ENCODE measurements around the gene C11orf21.
"Not testable (repeated sequence)": the region's sequence is repeated elsewhere in the genome, so short reads cannot be mapped to it uniquely, and the experiment has no call there.

Gene C11orf21

DNA sequence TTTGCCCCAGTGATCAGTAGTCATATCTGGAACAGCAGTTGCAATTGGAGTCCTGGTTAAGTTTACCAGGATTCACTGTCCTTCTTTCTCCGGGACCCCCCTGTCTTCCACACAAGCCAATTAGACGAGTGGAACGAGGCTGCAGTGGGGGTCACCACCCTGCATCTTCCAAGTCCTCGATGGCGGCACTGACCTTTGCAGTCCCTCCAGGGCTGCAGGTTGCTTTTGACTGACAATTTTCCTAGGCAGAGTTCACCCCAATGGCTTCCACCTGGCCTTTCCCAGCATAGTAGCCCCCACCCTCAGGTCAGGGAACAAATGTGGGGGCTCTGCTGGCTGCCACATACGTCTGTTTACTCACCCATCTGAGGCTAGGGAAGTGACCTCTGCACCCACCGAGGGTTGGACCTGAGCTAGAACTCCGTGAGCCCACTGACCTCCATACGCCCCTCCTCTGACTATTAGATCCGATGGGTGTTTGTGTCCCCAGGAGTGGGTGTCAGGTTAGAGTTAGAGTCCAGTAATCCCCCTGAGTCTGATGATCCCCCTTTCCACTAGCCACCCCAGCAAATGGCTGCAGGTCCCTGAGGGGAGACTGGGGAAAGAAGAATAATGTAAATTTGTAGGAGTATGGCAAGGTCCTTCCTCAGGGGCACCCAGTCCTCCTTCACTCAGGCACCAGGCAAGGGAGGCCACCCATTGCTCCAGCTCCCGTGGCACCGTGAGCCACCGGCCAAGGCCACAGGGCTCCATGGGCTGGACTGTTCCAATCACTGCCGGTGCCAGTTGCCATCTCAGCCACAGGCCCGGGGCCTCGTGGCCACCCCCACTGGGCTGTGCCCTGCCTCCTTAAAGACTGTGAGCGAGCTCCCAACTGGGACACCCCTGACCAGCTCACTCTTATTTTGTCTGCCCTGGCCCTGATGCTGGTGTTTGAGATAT, 5.5 kb downstream of the C11orf21 start:
- peak; percentile 8 for DNase-seq

DNA sequence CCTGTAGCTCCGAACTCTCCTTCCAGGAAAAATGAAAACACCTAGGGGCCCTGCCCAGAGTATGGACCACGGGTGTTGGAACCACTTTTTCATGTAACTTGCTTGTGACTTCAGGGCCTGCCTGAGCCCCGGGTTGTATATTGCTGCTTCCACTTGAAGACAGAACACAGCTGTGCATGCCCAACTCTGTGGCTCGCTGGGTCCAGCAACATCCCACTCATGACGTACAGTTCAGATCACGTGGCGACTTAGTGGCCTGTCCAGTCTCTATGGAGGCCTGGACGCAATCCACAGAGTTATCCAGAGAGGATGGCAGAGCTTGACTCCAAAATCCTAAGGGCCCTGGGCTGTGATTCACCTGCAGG, 6.8 kb downstream of the C11orf21 start:
- no peak for DNase-seq

DNA sequence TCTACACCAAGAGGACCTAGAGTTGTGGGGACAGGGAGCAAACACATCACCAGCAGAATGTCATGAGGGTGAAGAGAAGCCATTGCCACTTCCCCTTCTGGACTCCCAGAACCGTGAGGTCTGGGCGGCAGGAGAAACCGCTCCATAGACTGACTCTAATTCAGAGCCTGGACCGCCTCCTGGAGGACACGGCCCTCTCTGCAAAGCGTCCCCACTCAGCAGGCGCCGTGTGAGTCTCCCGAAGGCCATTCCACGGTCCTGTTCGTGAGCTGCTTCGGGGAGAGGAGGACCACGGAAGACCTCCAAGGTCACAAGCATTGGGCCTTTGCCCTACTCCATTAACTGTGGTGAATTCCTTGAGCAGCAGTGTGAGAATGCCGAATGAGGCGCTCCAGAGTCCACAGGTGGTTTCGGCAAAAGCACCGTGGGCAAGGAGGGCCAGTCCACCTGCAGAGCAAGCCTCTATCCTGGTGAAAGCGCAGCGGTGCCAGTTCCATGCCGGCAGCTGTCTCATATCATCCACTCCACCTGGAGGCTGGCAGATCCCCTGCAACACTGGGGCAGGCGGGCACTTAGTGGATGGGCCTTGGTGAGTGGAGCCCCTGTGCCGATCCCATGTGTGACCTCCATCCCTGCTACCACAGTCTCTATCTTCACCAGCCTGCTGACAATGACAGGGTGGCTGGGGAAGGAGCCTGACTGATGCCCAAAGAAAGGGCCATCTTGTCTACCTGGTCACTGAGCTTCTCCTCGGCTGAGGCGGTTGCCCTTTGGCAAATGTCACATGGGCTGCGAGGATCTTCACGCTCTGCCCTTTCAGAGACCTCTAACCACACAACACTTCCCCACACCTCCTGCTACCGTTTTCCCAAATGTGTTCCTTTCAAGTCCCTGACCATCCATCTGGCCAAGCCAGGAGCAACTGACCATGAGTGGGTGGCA, 7.5 kb downstream of the C11orf21 start:
- peak; percentile 69 for DNase-seq

DNA sequence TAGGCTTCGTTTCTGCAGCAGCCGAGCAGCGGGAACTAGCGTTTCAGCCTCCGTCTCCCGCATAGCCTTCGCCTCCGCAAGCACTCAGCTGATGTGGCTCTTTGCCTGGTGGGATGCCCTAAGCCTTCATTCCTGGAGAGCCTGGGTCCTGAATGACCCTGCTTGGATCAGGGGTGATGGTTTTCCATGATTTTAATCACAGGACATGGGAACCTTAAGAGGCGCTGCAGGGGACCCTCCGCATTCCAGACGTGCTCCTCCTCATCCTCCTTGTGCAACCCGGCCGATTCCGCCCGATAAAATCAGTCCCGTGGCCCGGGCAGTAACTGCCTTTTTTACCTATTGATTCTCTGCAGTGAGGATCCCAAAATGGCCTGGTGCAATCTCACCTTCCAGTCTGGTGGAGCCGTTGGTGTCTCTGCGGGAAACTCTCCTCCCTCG, 8.2 kb downstream of the C11orf21 start:
- DNase-seq, result no peak

DNA sequence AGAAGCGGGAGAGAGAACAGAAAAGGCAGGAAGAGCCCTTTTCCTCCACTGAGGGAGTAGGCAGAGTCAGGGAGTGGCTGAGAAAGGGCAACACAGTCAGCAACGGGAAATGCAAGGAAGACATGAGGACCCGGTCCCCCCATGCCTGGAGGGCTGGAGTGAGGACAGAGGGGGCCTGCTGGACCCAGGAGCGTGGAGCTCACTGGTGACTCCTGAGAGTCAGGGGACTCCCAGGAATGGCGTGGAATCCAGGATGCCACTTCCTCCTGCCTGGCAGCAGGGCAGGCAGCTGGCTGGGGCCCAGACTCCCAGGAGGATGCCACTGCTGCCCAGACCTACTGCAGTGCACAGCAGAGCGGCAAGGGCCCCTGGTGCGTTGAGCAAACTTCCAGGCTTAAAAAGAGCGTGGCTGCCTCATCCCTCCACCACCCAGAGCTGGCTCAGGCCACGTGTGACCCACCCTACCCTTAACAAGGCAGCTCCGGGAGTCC, 11.3 kb downstream of the C11orf21 start:
- DNase-seq, result no peak

DNA sequence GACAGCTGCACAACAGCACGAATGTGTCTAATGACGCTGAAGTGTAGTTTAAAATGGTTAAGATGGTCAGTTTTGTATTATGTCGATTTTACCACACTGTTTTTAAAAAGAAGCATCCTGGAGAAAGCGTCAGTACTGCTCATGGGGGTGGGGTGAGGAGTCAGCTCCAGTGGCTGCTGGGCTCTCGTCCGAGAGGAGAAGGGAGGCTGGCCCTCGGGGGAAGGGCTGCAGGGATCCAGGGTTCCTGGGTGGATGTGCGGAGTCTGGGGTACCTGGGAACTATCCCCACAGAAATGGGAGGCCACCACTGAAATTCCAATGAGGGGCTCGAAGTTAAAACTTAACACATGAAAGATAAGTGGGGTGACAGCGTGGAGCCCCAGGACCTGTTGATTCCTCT, 11.9 kb downstream of the C11orf21 start:
- no peak for DNase-seq

DNA sequence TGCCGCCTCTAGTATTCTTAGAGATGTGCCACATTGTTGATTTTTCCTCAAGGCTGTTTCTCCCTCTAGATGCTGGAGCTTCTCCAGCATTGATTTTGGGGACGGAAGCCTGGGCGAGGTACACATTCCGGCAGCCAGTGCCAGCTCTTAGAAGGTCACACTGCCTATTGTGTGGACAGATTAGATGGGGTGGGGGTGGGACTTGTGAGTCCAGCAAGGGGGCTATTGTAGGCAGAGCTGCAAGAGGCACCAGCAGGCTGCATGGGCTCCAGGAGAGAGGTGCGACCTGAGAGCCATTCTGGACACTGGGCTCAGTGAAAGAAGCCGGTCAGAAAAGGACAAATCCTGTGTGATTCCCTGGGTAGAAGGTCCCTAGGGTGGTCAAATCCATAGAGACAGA, 12.4 kb downstream of the C11orf21 start:
- DNase-seq, result no peak

DNA sequence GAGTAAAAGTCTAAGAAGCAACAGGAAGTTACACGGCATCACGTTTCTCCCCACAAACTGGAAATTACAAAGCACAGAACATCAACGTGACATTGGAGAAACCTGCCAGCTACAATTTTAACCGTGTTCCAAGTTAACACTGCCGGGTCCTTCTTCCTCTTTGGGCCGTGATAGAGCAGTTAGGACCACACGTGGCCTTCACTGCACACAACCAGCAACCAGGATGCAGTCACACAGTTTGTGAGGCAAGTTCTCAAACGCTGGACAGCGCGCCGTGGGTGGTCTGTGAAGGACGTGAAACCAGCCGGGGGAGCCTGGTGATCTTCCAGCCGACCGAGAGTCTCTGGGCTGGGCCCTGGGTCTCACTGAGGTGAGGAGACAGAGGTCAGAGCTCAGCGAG, 14.6 kb downstream of the C11orf21 start:
- peak; percentile 51 for DNase-seq

DNA sequence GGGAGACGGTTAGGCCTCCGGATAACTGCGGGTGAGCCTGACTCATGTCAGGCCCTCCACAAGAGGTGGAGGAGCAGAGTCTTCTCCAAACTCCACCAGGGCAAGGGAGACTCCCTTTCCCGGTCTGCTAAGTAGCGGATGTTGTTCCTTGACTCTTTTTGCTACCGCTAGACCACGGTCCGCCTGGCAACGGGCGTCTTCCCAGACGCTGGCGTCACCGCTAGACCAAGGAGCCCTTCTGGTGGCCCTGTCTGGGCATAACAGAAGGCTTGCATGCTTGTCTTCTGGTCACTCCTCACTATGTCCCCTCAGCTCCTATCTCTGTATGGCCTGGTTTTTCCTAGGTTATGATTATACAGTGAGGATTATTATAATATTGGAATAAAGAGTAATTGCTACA, 15.4 kb downstream of the C11orf21 start:
- DNase-seq, result not testable (repeated sequence)

DNA sequence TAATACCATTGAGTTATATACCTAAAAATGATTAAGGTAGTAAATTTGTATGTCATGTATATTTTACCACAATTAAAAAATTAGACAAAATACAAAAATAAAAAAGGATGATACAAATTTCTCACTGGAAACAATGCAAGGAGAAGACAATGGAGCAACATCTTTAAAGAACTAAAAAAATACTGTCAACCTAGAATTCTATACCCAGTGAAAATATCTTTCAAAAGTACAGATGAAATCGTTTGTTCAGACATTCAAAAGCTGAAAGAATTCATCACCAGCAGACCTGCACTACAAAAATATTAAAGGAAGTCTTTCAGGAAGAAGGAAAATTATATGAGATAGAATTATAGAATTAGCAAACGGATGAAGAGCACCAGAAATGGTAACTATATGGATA, 21.5 kb downstream of the C11orf21 start:
- DNase-seq, result no peak

DNA sequence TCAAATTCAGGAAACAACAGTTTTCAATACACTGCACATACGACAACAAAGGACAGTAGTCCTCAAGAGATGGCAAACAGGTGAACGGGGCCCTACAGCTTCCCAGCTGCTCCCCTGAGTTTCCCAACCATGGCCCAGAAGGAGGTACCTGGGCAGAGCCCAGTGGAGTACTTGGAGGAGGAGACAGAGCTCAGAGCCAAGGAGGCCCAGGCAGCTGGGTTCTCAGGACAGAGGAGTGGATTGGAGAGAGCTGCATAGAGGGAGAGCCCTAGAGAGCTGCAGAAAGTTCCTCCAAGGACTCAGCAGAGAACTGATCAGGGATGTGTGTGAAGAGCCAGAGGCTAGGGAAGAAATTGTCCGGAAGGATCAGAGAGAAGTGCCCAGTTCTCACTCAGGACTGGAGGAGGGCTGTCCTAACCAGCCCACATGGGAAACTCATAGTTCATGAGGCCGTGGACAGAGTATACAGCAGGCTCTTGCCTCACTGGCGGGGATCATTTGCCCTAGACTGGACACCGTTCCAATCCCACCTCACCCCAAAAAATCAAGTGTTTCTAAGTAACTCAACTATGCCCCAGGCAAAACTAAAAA, 23.7 kb downstream of the C11orf21 start:
- no peak for DNase-seq

DNA sequence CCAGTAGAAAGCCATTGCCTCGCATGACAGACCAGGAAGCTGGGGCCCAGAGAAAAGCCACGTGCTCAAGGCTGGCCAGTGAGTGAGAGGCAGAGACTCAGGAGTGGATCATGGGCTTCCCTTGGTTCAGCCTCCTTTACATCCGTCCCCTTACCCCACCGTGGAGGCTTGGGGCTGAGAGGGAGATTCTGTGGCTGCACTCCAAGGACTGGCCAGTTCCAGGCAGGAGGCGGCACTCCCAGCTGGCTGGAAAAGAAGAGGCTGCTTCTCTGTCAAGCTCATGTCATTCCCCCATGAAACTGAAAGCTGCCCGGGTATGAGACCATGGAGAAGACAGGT, 24.7 kb downstream of the C11orf21 start:
- no peak for DNase-seq

DNA sequence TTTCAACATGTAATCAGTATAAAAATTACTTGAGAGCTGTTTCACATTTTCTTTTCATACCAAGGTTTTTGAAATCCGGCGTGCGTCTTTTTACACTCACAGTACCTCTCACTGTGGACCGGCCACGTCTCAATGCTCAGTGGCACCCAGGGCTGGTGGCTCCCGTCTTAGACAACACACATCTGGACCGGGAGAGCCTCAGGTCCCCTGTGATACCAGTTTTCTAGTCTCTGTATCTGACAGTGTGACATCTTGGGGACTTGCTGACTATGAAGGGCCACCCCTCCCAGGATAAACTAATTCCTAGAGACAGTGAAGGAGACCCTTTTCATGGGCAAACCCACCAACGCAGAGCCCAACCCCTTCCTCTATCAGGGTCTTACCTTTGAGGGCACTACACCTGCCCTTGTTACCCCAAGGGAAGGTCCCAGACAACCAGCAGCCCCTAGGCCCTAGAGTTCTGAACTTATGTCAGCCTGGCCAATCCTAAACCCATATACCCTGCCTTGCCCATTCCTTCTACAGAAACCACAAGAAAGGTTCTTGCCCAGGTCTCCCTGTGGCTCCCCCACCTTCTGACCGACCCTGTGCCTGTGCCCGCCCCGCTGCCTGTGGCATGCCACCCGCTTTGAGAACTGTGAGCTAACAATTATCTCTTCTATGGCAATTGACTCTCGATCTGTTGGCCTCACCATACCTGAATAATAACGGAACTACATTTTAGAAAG, 25.3 kb downstream of the C11orf21 start:
- DNase-seq, result no peak

DNA sequence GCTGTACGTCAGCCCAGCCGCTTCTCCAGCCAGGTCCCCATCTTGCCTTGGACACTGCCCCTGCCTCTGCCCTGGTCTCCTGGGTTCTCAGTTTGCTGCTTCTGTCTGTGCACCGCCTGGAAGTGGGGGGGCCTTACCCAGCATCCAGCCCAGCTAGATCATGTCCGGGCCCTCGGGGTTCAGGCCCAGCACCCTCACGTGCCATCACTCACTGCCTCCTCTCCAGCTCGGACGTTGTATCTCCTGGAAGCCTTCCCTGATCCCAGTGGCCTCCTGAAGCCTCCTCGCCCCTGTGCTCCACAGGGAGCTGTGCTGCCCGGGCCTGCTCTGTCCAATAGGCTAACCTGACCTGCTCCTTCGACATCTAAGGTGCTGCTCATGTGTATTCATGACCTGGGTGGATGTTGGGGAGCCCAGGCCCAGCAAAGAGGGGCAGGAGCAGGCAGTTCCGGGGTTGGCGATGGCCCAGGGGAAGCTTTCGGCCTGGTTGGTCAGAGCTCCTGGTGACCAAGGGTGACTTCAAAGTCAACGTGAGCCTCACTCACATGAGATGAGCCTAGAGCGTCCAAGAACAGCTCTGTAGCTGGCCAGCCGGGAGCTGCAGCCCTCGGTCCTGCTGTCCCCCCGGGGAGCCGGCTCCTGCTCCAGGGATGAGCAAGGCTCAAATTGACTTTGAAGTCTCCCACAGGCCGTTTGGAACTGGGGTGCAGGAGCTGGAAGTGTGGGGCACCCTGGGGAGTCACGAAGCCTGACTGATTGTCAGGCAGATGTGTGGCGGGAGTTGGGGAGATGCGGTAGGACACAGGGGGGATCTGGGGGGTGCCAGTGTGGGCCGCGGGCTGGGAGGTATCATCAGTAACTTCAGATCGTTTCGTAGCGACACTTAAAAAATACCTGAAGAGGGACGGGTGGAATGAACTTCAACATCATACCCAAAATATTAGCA, 26.1 kb downstream of the C11orf21 start:
- DNase-seq, result no peak

DNA sequence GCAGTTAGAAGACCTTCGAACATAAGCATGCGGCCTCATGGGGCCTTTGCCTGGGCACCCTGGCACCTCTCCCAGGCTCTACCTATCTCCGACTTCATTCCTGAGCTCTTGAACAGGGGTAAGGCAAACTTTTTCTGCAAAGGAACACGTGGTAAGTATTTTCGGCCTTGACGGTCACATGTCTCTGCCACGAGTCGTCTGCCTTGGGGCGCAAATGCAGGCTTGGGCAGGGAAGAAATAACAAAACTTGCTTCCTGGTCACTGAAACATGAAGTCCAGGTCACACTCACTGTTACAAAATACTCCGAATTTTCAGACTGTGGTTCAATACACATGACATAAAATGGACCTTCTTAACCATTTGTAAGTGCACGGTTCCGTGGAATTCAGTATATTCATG, 27.9 kb downstream of the C11orf21 start:
- DNase-seq, result no peak

DNA sequence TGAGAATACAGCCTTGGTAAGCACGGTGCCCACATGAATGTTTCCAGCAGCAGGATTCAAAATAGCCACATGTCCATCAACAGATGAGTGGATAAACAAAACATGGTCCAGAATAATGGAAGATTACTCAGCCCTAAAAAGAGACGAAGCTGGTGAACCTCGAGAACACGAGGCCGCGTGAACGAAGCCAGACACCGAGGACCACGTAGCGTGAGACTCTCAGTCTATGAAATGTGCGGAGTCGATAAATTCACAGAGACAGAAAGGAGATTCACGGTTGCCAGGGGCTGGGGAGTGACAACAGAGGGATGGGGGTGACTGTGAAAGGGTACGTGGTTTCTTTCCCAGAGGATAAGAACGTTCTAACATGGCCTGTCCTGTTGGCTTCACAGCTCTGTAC, 28.4 kb downstream of the C11orf21 start:
- no peak for DNase-seq

DNA sequence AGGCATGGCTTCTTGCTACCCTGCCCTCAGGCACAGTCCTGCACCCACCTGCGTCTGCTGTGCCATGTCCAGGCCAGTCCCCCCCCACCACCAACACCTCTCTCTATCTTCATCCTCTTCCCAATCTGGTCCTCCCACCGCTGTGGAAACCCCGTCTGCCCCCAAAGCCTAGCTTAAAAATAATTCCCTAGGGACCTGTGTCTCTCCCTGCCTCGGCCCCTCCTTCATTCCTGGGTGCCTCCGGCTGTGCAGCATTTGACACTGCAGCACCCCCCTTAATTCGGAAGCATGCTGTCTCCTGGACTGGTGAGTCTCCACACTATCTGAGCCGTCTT, 28.8 kb downstream of the C11orf21 start:
- DNase-seq, result no peak

DNA sequence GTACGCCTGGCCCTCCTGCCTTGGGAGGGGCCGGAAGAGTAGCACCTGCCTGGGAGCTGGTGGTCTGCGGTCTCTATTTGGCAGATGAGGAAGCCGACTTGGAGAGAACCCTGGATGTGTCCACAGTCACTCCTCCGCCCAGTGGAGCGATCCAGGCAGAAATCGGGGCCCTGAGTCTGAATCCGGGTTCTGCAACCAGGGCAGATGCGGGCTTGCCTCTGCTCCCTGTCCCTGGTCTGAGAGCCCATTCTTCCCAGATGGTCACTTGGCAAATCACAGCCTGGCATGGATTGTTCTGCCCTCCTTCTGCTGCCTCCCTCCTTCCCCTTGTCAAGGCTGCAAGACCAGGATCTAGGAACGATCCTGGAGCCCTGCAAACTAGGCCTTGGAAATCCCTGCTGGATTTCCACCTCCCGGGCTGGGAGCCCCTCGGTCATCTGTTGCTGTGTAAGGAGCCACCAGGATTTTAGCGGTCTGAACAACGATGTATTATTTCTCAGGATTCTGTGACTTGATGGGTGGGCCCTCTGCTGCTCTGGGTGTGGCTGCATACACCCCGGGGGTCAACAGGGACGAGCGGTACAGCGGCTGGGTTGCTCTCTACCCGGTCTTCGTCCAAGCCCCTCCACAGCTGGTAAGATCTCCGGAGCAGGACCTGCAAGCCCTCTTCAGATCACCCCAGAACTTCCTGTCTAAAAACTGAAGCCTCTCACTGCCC, 29.3 kb downstream of the C11orf21 start:
- no peak for DNase-seq

DNA sequence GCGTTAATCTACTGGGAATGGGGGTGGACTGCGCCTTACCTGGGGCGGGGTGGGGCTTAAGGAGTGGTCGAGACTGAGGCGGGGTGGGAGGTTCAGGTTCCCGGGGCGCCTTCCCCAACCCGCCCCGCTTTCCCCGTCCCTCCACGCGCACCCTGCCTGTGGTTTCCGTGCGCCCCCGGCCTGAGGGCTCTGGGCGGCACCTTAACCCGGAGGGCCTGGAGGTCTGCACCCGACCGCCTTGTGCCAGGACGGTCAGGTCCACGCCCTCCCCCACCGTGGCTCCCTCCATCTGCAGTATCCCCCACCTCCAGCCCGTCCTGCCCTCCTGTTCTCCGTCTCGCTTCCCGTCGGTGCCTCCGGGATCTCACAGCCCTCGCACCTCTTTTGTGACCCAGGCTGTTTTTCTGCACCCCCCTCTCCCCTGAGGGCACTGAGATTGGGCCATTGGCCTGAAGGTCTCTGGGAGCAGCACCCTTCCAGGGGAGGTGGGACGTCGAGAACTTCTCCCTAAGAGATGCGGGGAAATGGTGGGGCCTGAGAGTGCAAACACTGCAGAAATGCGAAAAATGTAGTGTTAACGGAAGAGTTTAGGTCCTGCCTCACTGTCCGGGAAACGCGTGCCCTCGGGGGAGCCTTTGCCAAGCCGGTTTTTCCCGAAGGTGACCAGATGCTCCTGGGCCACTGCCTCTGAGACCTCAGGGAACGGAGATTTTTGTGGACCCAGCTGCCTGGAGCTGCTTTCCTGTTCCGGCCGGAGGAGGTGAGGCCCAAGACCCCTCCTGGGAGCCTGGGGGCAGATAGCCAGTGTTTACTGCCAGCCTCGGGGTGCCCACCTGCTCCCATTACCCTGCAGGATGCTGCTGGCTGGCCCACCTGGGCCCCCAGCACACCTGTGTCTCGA, 30.1 kb downstream of the C11orf21 start:
- no peak for DNase-seq

DNA sequence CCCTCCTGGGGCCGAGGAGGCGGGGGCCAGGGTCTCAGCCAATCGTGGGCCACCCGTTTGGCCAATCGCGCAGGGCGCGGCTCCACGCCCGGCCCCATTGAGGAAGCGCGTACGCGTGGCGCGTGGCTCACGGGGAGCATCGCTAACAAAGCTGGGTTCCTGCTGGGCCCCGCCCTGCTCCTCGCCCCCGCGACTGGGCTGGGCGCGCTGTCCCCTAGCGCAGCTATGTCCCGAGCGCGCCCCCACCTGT, 30.7 kb downstream of the C11orf21 start:
- peak; percentile 64 for DNase-seq
